Endothelial cell of umbilical vein (primary cell): ENCODE measurements around the gene ASXL2. TPM values are rescaled to one million over a fixed set of nuclear protein-coding genes. Genes with fewer than 3 reads are reported as not detected.

Experiments
- BruUV-seq: library from RNA; stranded (reverse); fragments of 400-500 nt; replicated peaks from 2 replicates; lab custom pipeline; 2021; lab: Mats Ljungman, UMichigan
- CTCF ChIA-PET: fragments of 300-600, 350-600 bp; sonication (Branson Sonifier 250); formaldehyde crosslinking; loops from one replicate; lab custom pipeline; 2021; ENCODE audit warnings: antibody characterized with exemption, inconsistent platforms; lab: Charles Lee
- POLR2A ChIA-PET: fragments of 300-600, 350-600 bp; sonication (Branson Sonifier 250); formaldehyde crosslinking; loops from one replicate; lab custom pipeline; 2021; ENCODE audit warnings: antibody characterized with exemption, inconsistent platforms; lab: Charles Lee
- DNase-seq: peaks from one replicate; pipeline ENCODE4 v3.0.0-alpha.2; 2011; ENCODE audit warnings: low read depth, low spot score
- FAIRE-seq: peaks from 2 replicates; lab custom pipeline; 2011; peaks lifted over from hg19 to GRCh38; lab: Jason Lieb, UNC
- H2AFZ ChIP-seq: 2 replicates; pipeline ENCODE4 v1.6.0; 2012; ENCODE audit warnings: low read depth, low read length, control low read depth, inconsistent platforms
- H3K27ac ChIP-seq: 2 replicates; pipeline ENCODE4 v1.5.1; 2011; ENCODE audit warnings: low read depth, mild to moderate bottlenecking, control low read depth, low read length, moderate library complexity; ENCODE audit not compliant: insufficient read depth
- H3K27me3 ChIP-seq, 2 experiments: 2 replicates each; pipeline versions ENCODE4 v1.6.0 to v1.6.1; 2011; ENCODE audit warnings: low read length in 2 of 2, mixed read lengths in 1 of 2; ENCODE audit not compliant: control insufficient read depth in 2 of 2, insufficient read depth in 2 of 2
- H3K36me3 ChIP-seq, 2 experiments: 2 replicates in 1 of 2; 3 replicates in 1 of 2; pipeline ENCODE4 v1.5.1; 2011; ENCODE audit warnings: low read length in 2 of 2, mild to moderate bottlenecking in 1 of 2, moderate library complexity in 1 of 2; ENCODE audit not compliant: control insufficient read depth in 2 of 2, insufficient read depth in 2 of 2; ENCODE audit errors: extremely low read depth in 1 of 2
- H3K4me1 ChIP-seq: 3 replicates; pipeline ENCODE4 v1.5.1; 2011; ENCODE audit warnings: mild to moderate bottlenecking, low read length; ENCODE audit not compliant: control insufficient read depth, insufficient read depth; ENCODE audit errors: extremely low read depth
- H3K4me2 ChIP-seq: 2 replicates; pipeline ENCODE4 v1.6.1; 2011; ENCODE audit warnings: low read length, control low read depth, mixed read lengths; ENCODE audit not compliant: insufficient read depth
- H3K4me3 ChIP-seq, 3 experiments: fragments of 200-600 bp in 1 of 3; sonication (generic), shearing (Covaris generic) in 1 of 3; replicated peaks in 1 of 3; 2 replicates each; pipeline ENCODE4 v1.5.1; 2011 to 2016; ENCODE audit warnings: control low read depth in 3 of 3, low read length in 3 of 3, mild to moderate bottlenecking in 2 of 3, inconsistent platforms in 1 of 3, low read depth in 1 of 3, moderate library complexity in 1 of 3; ENCODE audit not compliant: insufficient read depth in 1 of 3
- H3K79me2 ChIP-seq: 2 replicates; pipeline ENCODE4 v1.6.0; 2012; ENCODE audit warnings: low read length, inconsistent platforms; ENCODE audit not compliant: control insufficient read depth, insufficient read depth
- H3K9ac ChIP-seq: replicated peaks from 2 replicates; pipeline ENCODE3; 2011; ENCODE audit warnings: low read length, control low read depth; ENCODE audit not compliant: insufficient read depth; ENCODE audit errors: extremely low read depth
- H3K9me1 ChIP-seq: replicated peaks from 3 replicates; pipeline ENCODE4 v1.6.0; 2011; ENCODE audit warnings: mild to moderate bottlenecking, low read length; ENCODE audit not compliant: control insufficient read depth, insufficient read depth; ENCODE audit errors: extremely low read depth
- H3K9me3 ChIP-seq: replicated peaks from 2 replicates; pipeline ENCODE4 v1.5.1; 2012; ENCODE audit warnings: low read length, inconsistent platforms; ENCODE audit not compliant: control insufficient read depth, insufficient read depth
- H4K20me1 ChIP-seq: replicated peaks from 2 replicates; pipeline ENCODE3; 2011; ENCODE audit warnings: mild to moderate bottlenecking, low read length; ENCODE audit not compliant: control insufficient read depth, insufficient read depth; ENCODE audit errors: extremely low read depth
- EZH2 ChIP-seq: IDR thresholded peaks from 2 replicates; pipeline ENCODE4 v1.6.1; 2012; ENCODE audit warnings: borderline replicate concordance, low read depth, mild to moderate bottlenecking, moderate library complexity, low read length, inconsistent platforms; ENCODE audit not compliant: severe bottlenecking
- FOS ChIP-seq: IDR thresholded peaks from 2 replicates; pipeline ENCODE4 v1.6.1; 2011; ENCODE audit warnings: mild to moderate bottlenecking, low read length, moderate library complexity, borderline replicate concordance; ENCODE audit not compliant: insufficient read depth
- GATA2 ChIP-seq: IDR thresholded peaks from 2 replicates; pipeline ENCODE4 v1.7.0; 2011; ENCODE audit warnings: low read depth, mild to moderate bottlenecking, moderate library complexity, mixed read lengths, low read length; ENCODE audit not compliant: insufficient read length, insufficient read depth
- JUN ChIP-seq: IDR thresholded peaks from 2 replicates; pipeline ENCODE4 v1.6.1; 2011; ENCODE audit warnings: borderline replicate concordance, low read depth; ENCODE audit not compliant: insufficient read length, insufficient read depth
- MYC ChIP-seq: IDR thresholded peaks from one replicate; pipeline ENCODE4 v1.6.1; 2011; ENCODE audit warnings: mild to moderate bottlenecking, low read depth, low read length
- POLR2A ChIP-seq: IDR thresholded peaks from 2 replicates; pipeline ENCODE4 v1.6.1; 2012; ENCODE audit warnings: low read depth, mild to moderate bottlenecking, control low read depth, low read length
- POLR2AphosphoS5 ChIP-seq: IDR thresholded peaks from 2 replicates; pipeline ENCODE4 v1.6.1; 2012; ENCODE audit warnings: low read depth, mild to moderate bottlenecking, control low read depth, low read length, moderate library complexity; ENCODE audit not compliant: insufficient read depth
- dilution Hi-C: fragments of 300-500 bp; cut with MboI; formaldehyde crosslinking; loops from one replicate; pipeline ENCODE4 v1.15.0; 2019; ENCODE audit warnings: low sequenced_read_pairs; ENCODE audit not compliant: extremely low pct_ligation_motif_present
- intact Hi-C: fragments of 100-400 bp; cut with micrococcal nuclease; formaldehyde crosslinking; loops from one replicate; pipeline ENCODE4 v1.10.0; 2022
- polyA plus RNA-seq, 4 experiments: library from polyadenylated mRNA; depleted of rRNA in 3 of 4; stranded (reverse) in 3 of 4; unstranded in 1 of 4; fragments of >200 nt; gene quantifications; 2 replicates each; pipeline versions ENCODE4 v1.2.1 to v1.2.3, GENCODE V29; 2011 to 2012; ENCODE audit warnings: missing spikeins in 1 of 4
- total RNA-seq: library from RNA; stranded (reverse); gene quantifications from 2 replicates; pipeline ENCODE4 v1.2.3, GENCODE V29; 2021
- TF ChIP-seq, protein P1 (sequence below): IDR thresholded peaks from 2 replicates; pipeline ENCODE4 v1.6.1; 2011; ENCODE audit not compliant: insufficient read depth, insufficient read length
- TF ChIP-seq, protein P2 (sequence below), 2 donors: IDR thresholded peaks; 1 replicate in 1 of 2; 2 replicates in 1 of 2; pipeline ENCODE4 v1.5.1; 2011; ENCODE audit warnings: low read length in 2 of 2, mild to moderate bottlenecking in 2 of 2, moderate library complexity in 2 of 2, control low read depth in 1 of 2, inconsistent platforms in 1 of 2, low read depth in 1 of 2; ENCODE audit not compliant: insufficient read depth in 1 of 2; ENCODE audit errors: extremely low read depth in 1 of 2

Gene ASXL2
- total and polyA plus RNA-seq, 2 donors (not counting 3 experiments of a cell fraction or from before 2014, with no cell fraction given) = 6.1 to 33.8 TPM

DNA sequence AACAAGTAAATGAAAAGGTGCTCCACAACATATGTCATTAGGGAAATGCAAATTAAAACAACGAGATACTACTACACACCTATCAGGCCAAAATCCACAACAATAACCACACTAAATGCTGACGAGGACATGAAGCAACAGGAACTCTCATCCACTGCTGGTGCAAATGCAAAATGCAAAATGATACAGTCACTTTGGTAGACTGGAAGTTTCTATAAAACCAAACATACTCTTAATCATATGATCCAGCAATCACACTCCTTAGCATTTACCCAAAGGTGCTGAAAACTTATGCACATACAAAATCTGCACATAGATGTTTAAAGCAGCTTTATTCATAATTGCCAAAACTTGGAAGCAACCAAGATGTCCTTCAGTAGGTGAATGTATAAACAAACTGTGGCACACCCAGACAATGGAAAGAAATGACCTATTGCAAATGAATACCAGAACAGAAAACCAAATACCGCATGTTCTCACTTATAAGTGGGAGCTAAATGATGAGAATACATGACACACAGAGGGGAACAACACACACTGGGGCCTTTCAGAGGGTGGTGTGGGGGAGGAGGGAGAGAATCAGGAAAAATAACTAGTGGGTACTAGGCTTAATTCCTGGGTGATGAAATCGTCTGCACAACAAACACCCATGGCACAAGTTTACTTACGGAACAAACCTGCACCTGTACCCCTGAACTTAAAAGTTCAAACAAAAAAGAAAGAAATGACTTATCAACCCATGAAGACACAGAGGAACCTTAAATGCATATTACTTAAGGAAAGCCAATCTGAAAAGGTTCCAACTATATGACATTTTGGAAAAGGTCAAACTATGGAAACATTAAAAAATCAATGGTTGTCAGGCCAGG, 80.4 kb downstream of the ASXL2 start:
- Histone ChIP-seq H3K79me2 (peaks cover 2% of the 10 kb centered on the region), H3K4me2 (no peak overlapping the region), H3K9ac (no peak overlapping the region), H2AFZ (no peak overlapping the region), H3K9me3 (no peaks in the 10 kb centered on the region), H3K4me1 (peaks cover 14% of the 10 kb centered on the region), H3K36me3 (peaks cover 0 to 3% of the 10 kb centered on the region in 2 experiments), H3K9me1 (no peaks in the 10 kb centered on the region), H3K4me3 (no peak overlapping the region), H4K20me1 (peaks cover 4% of the 10 kb centered on the region), H3K27me3 (no peaks in the 10 kb centered on the region), H3K27ac (no peak overlapping the region)
- ChIA-PET CTCF (no interaction called here), POLR2A (no interaction called here)
- BruUV-seq = no TSS peak
- no peak for TF ChIP-seq MYC
- no peak for TF ChIP-seq POLR2A
- no peak for TF ChIP-seq JUN
- TF ChIP-seq EZH2 = no peak
- TF ChIP-seq POLR2AphosphoS5 = no peak
- TF ChIP-seq, protein P1, sequence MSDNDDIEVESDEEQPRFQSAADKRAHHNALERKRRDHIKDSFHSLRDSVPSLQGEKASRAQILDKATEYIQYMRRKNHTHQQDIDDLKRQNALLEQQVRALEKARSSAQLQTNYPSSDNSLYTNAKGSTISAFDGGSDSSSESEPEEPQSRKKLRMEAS = no peak
- TF ChIP-seq, protein P2, sequence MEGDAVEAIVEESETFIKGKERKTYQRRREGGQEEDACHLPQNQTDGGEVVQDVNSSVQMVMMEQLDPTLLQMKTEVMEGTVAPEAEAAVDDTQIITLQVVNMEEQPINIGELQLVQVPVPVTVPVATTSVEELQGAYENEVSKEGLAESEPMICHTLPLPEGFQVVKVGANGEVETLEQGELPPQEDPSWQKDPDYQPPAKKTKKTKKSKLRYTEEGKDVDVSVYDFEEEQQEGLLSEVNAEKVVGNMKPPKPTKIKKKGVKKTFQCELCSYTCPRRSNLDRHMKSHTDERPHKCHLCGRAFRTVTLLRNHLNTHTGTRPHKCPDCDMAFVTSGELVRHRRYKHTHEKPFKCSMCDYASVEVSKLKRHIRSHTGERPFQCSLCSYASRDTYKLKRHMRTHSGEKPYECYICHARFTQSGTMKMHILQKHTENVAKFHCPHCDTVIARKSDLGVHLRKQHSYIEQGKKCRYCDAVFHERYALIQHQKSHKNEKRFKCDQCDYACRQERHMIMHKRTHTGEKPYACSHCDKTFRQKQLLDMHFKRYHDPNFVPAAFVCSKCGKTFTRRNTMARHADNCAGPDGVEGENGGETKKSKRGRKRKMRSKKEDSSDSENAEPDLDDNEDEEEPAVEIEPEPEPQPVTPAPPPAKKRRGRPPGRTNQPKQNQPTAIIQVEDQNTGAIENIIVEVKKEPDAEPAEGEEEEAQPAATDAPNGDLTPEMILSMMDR (IDR thresholded peaks at IDR 0.05; ENCODE audit: extremely low read depth in 1 of 2, insufficient read depth in 1 of 2, low read depth in 1 of 2, low read length in 2 of 2) = no peak
- TF ChIP-seq FOS = no peak
- TF ChIP-seq GATA2 = no peak
- DNase-seq = no peak
- no peak for FAIRE-seq
- intact Hi-C loops (no loop called here), dilution Hi-C loops (no loop called here)
